ENCODE data around the gene ZBTB32.
"Not testable (repeated sequence)": the region's sequence is repeated elsewhere in the genome, so short reads cannot be mapped to it uniquely, and the experiment has no call there.

DNA sequence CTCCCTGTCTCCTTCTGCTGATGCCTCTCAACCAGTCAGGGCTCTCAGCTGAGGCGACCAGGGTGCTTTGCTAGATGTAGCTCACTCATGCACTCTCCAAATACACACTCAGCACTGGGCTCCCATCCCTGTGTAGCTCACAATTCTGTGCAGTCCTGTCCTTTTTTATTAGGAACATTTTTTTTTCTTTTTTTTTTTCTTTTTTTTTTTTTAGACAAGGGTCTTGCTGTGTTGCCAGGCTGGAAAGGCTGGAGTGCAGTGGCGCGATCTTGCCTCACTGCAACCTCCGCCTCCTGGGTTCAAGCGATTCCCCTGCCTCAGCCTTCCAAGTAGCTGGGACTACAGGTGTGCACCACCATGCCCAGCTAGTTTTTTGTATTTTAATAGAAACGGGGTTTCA, 49.5 kb upstream of the ZBTB32 start:
- TF ChIP-seq, protein P1, sequence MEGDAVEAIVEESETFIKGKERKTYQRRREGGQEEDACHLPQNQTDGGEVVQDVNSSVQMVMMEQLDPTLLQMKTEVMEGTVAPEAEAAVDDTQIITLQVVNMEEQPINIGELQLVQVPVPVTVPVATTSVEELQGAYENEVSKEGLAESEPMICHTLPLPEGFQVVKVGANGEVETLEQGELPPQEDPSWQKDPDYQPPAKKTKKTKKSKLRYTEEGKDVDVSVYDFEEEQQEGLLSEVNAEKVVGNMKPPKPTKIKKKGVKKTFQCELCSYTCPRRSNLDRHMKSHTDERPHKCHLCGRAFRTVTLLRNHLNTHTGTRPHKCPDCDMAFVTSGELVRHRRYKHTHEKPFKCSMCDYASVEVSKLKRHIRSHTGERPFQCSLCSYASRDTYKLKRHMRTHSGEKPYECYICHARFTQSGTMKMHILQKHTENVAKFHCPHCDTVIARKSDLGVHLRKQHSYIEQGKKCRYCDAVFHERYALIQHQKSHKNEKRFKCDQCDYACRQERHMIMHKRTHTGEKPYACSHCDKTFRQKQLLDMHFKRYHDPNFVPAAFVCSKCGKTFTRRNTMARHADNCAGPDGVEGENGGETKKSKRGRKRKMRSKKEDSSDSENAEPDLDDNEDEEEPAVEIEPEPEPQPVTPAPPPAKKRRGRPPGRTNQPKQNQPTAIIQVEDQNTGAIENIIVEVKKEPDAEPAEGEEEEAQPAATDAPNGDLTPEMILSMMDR (IDR thresholded peaks at IDR 0.05), result not testable (repeated sequence)
- not testable (repeated sequence) for TF ChIP-seq POLR2AphosphoS5 (IDR thresholded peaks at IDR 0.05)

All from breast epithelium (tissue), 3 donors.